C4-2B (cell line): Measurements from ENCODE around the gene IL22RA2.

Experiments
- ZFX ChIP-seq: fragments of 450-650 bp; IDR thresholded peaks from 2 replicates; pipeline ENCODE4 v1.6.1; 2017
- TF ChIP-seq, protein P1 (sequence below): fragments of 450-650 bp; conservative IDR thresholded peaks from 2 replicates; pipeline ENCODE4 v1.5.1; 2017; ENCODE audit warnings: mild to moderate bottlenecking

DNA sequence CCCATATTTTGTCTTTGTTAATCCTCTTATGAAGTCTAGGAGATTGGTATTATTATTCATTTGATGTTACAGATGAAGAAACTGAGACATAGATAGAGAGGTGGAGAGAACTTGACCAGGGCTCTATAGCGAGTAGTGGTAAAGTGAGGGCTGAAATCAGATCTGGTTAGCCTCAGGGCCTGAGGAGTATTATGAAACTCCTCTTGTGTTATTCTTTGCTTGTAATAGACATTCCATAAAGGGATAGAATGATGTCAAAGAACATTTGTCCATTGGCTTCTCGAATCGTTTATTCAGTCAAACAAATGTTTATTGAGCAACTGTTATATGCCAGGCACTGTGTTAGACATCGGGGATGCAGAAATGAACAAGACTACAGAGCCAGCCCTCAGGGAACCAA lies at the start of gene IL22RA2:
- TF ChIP-seq, protein P1, sequence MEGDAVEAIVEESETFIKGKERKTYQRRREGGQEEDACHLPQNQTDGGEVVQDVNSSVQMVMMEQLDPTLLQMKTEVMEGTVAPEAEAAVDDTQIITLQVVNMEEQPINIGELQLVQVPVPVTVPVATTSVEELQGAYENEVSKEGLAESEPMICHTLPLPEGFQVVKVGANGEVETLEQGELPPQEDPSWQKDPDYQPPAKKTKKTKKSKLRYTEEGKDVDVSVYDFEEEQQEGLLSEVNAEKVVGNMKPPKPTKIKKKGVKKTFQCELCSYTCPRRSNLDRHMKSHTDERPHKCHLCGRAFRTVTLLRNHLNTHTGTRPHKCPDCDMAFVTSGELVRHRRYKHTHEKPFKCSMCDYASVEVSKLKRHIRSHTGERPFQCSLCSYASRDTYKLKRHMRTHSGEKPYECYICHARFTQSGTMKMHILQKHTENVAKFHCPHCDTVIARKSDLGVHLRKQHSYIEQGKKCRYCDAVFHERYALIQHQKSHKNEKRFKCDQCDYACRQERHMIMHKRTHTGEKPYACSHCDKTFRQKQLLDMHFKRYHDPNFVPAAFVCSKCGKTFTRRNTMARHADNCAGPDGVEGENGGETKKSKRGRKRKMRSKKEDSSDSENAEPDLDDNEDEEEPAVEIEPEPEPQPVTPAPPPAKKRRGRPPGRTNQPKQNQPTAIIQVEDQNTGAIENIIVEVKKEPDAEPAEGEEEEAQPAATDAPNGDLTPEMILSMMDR: no peak
- no peak for TF ChIP-seq ZFX
